Measurements from ENCODE around the gene EPHB2.
"Not testable (repeated sequence)": the region's sequence is repeated elsewhere in the genome, so short reads cannot be mapped to it uniquely, and the experiment has no call there.

The EPHB2 gene

GRCh38 chr1:22836850-22837249, 126.2 kb downstream of the EPHB2 start:
- DNase-seq (ENCODE audit: low read depth, low spot score): no peak

GRCh38 chr1:22837332-22837731, 126.7 kb downstream of the EPHB2 start:
- no peak for DNase-seq (ENCODE audit: low read depth, low spot score)

GRCh38 chr1:22838965-22839364, 128.3 kb downstream of the EPHB2 start:
- DNase-seq (ENCODE audit: low read depth, low spot score): no peak

GRCh38 chr1:22839806-22840205, 129.2 kb downstream of the EPHB2 start:
- DNase-seq (ENCODE audit: low read depth, low spot score): no peak

GRCh38 chr1:22841142-22841541, 130.5 kb downstream of the EPHB2 start:
- DNase-seq (ENCODE audit: low read depth, low spot score): no peak

- DNase-seq (ENCODE audit: low read depth, low spot score): no peak
Observed at GRCh38 chr1:22841860-22842281, 131.2 kb downstream of the EPHB2 start.

GRCh38 chr1:22843441-22844183, 133.0 kb downstream of the EPHB2 start:
- DNase-seq (ENCODE audit: low read depth, low spot score): not testable (repeated sequence)

GRCh38 chr1:22844621-22845020, 134.0 kb downstream of the EPHB2 start:
- DNase-seq (ENCODE audit: low read depth, low spot score): no peak

- DNase-seq (ENCODE audit: low read depth, low spot score): no peak
Observed at GRCh38 chr1:22845398-22845935, 134.8 kb downstream of the EPHB2 start.

- DNase-seq (ENCODE audit: low read depth, low spot score): no peak
Observed at GRCh38 chr1:22846458-22846857, 135.8 kb downstream of the EPHB2 start.

- DNase-seq (ENCODE audit: low read depth, low spot score): no peak
Observed at GRCh38 chr1:22847249-22847648, 136.6 kb downstream of the EPHB2 start.

- no peak for DNase-seq (ENCODE audit: low read depth, low spot score)
Observed at GRCh38 chr1:22847709-22848108, 137.1 kb downstream of the EPHB2 start.

- DNase-seq (ENCODE audit: low read depth, low spot score): no peak
Observed at GRCh38 chr1:22848405-22848804, 137.8 kb downstream of the EPHB2 start.

GRCh38 chr1:22849770-22850169, 139.1 kb downstream of the EPHB2 start:
- DNase-seq (ENCODE audit: low read depth, low spot score): no peak

- DNase-seq (ENCODE audit: low read depth, low spot score): no peak
Observed at GRCh38 chr1:22850281-22850680, 139.6 kb downstream of the EPHB2 start.

- no peak for DNase-seq (ENCODE audit: low read depth, low spot score)
Observed at GRCh38 chr1:22850681-22851080, 140.0 kb downstream of the EPHB2 start.

- no peak for DNase-seq (ENCODE audit: low read depth, low spot score)
Observed at GRCh38 chr1:22851517-22851916, 140.9 kb downstream of the EPHB2 start.

- no peak for DNase-seq (ENCODE audit: low read depth, low spot score)
Observed at GRCh38 chr1:22852144-22852655, 141.6 kb downstream of the EPHB2 start.

GRCh38 chr1:22853651-22854185, 143.1 kb downstream of the EPHB2 start:
- no peak for DNase-seq (ENCODE audit: low read depth, low spot score)

GRCh38 chr1:22854688-22855565, 144.3 kb downstream of the EPHB2 start:
- DNase-seq (ENCODE audit: low read depth, low spot score): no peak

- no peak for DNase-seq (ENCODE audit: low read depth, low spot score)
Observed at GRCh38 chr1:22855668-22856606, 145.3 kb downstream of the EPHB2 start.
